SK-N-SH (cell line): Measurements from ENCODE around the gene KCTD4. TPM values are rescaled to one million over a fixed set of nuclear protein-coding genes. Genes with fewer than 3 reads are reported as not detected.
A peak's percentile ranks its signal among the peaks of the same experiment; 100 is the strongest.

ENCODE experiments used
- ELF1 ChIP-seq: IDR thresholded peaks from 2 replicates; pipeline ENCODE4 v1.4.0; 2012
- EZH2phosphoT487 ChIP-seq: fragments of 200-600 bp; sonication (generic); IDR thresholded peaks from 2 replicates; pipeline ENCODE4 v1.6.1; 2017; ENCODE audit warnings: low read depth, mixed run types, mild to moderate bottlenecking, antibody characterized with exemption, moderate library complexity, borderline replicate concordance
- FOSL2 ChIP-seq: IDR thresholded peaks from 2 replicates; pipeline ENCODE4 v1.4.0; 2012; ENCODE audit warnings: low read depth, mild to moderate bottlenecking, moderate library complexity, borderline replicate concordance
- FOXM1 ChIP-seq: IDR thresholded peaks from 2 replicates; pipeline ENCODE4 v1.4.0; 2012; ENCODE audit warnings: low read depth, mild to moderate bottlenecking
- GABPA ChIP-seq: IDR thresholded peaks from 2 replicates; pipeline ENCODE4 v1.4.0; 2012; ENCODE audit warnings: low read depth, mild to moderate bottlenecking
- MAX ChIP-seq: IDR thresholded peaks from 2 replicates; pipeline ENCODE4 v1.4.0; 2012; ENCODE audit warnings: low read depth
- MEF2A ChIP-seq: IDR thresholded peaks from 2 replicates; pipeline ENCODE4 v1.4.0; 2012; ENCODE audit warnings: low read depth, borderline replicate concordance
- NFIC ChIP-seq: IDR thresholded peaks from 2 replicates; pipeline ENCODE4 v1.4.0; 2012; ENCODE audit warnings: borderline replicate concordance
- NRF1 ChIP-seq: IDR thresholded peaks from 2 replicates; pipeline ENCODE4 v1.6.1; 2012; ENCODE audit warnings: low read depth, mild to moderate bottlenecking, low read length
- PBX3 ChIP-seq: IDR thresholded peaks from 2 replicates; pipeline ENCODE4; 2012
- POLR2AphosphoS5 ChIP-seq: IDR thresholded peaks from 2 replicates; pipeline ENCODE4 v1.6.1; 2012; ENCODE audit warnings: low read depth, low read length
- RCOR1 ChIP-seq: fragments of 150-350 bp; IDR thresholded peaks from 2 replicates; pipeline ENCODE4 v1.6.1; 2017; ENCODE audit warnings: antibody characterized with exemption, low read length
- RFX5 ChIP-seq: IDR thresholded peaks from 2 replicates; pipeline ENCODE4 v1.6.1; 2012; ENCODE audit warnings: mild to moderate bottlenecking, improper control_type of control experiment, low read length
- RXRA ChIP-seq: IDR thresholded peaks from 2 replicates; pipeline ENCODE4 v1.4.0; 2012; ENCODE audit warnings: low read depth, mild to moderate bottlenecking, borderline replicate concordance
- SIN3A ChIP-seq: IDR thresholded peaks from 2 replicates; pipeline ENCODE4 v1.6.1; 2012; ENCODE audit warnings: low read depth, mild to moderate bottlenecking, low read length, moderate library complexity, borderline replicate concordance
- TCF12 ChIP-seq: IDR thresholded peaks from 2 replicates; pipeline ENCODE4 v1.4.0; 2012
- TEAD4 ChIP-seq: IDR thresholded peaks from 2 replicates; pipeline ENCODE4 v1.4.0; 2012; ENCODE audit warnings: mild to moderate bottlenecking, borderline replicate concordance; ENCODE audit not compliant: insufficient read depth
- YY1 ChIP-seq: IDR thresholded peaks from 2 replicates; pipeline ENCODE4 v1.4.0; 2012; ENCODE audit warnings: low read depth, mild to moderate bottlenecking
- ZBTB33 ChIP-seq: IDR thresholded peaks from 2 replicates; pipeline ENCODE4 v1.4.0; 2012; ENCODE audit warnings: low read depth, borderline replicate concordance
- polyA plus RNA-seq, 3 experiments: library from polyadenylated mRNA; depleted of rRNA; stranded (reverse); fragments of >200 nt; gene quantifications; 2 replicates each; pipeline ENCODE4 v1.2.3, GENCODE V29; 2012
- TF ChIP-seq, protein P1 (sequence below): fragments of 200-600 bp; sonication (generic); IDR thresholded peaks from 2 replicates; pipeline ENCODE4 v1.6.1; 2017; ENCODE audit warnings: antibody characterized with exemption, mild to moderate bottlenecking, moderate library complexity
- TF ChIP-seq, protein P2 (sequence below): fragments of 150-350 bp; IDR thresholded peaks from 2 replicates; pipeline ENCODE4 v1.6.1; 2017; ENCODE audit warnings: antibody characterized with exemption, low read length, low read depth, borderline replicate concordance
- TF ChIP-seq, protein P3 (sequence below): fragments of 150-350 bp; IDR thresholded peaks from 2 replicates; pipeline ENCODE4 v1.6.1; 2016; ENCODE audit warnings: mild to moderate bottlenecking, low read depth, low read length

The KCTD4 gene
- polyA plus RNA-seq, 1 of the 3 experiments (the other 2 are of a cell fraction) = 0.56 TPM

DNA sequence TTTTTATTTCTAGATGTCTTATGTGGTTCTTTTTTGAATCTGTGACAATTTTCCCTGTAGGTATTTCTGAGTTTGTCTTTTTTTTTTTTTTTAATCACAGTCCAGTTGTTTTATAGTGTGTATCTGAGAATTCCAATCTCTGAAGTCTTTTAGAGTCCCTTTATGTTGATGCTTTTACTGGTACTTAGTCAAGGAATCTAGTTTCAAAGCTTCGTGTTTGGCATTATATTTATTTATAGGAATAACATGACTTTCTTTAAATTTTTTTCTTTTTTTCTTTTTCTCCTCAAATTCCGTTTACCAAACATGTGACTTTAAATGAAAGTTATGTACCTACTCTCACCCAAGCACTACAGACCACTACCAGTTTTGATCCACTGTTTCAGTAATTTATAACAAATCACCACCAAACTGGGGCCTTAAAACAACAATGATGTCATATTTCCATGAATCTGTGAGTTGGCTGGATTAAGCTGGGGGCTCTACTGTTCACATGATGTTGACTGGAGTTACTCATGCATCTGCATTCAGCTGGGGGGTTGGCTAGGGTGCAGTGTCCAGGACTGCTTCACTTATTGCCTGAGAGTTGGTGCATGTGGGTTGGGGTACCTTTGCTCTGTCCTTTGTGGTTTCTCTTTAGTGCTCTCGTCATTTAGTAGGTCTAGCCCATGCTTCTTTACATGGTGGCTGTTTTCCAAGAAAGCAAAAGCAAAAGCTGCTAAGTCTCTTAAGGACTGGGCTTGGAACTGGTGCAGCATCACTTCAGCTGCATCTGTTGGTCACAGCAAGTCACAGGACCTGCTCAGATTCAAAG is 22.3 kb downstream of the KCTD4 start (continued):
- TF ChIP-seq, protein P1, sequence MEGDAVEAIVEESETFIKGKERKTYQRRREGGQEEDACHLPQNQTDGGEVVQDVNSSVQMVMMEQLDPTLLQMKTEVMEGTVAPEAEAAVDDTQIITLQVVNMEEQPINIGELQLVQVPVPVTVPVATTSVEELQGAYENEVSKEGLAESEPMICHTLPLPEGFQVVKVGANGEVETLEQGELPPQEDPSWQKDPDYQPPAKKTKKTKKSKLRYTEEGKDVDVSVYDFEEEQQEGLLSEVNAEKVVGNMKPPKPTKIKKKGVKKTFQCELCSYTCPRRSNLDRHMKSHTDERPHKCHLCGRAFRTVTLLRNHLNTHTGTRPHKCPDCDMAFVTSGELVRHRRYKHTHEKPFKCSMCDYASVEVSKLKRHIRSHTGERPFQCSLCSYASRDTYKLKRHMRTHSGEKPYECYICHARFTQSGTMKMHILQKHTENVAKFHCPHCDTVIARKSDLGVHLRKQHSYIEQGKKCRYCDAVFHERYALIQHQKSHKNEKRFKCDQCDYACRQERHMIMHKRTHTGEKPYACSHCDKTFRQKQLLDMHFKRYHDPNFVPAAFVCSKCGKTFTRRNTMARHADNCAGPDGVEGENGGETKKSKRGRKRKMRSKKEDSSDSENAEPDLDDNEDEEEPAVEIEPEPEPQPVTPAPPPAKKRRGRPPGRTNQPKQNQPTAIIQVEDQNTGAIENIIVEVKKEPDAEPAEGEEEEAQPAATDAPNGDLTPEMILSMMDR = no peak
- TF ChIP-seq YY1 (no peak), SIN3A (no peak), ELF1 (no peak), NFIC (peak; percentile 26; the same call in 1 of the 2 replicates), MEF2A (no peak), FOSL2 (peak; percentile 50; the same call in 1 of the 2 replicates), ZBTB33 (no peak), RCOR1 (no peak), NRF1 (no peak), RXRA (no peak), MAX (no peak), RFX5 (no peak), FOXM1 (no peak), EZH2phosphoT487 (no peak), TEAD4 (no peak), TCF12 (peak; percentile 54), GABPA (no peak), PBX3 (0 out of 2 replicates have a peak, but pooled peaks have one; percentile 31), POLR2AphosphoS5 (no peak)
- TF ChIP-seq, protein P2, sequence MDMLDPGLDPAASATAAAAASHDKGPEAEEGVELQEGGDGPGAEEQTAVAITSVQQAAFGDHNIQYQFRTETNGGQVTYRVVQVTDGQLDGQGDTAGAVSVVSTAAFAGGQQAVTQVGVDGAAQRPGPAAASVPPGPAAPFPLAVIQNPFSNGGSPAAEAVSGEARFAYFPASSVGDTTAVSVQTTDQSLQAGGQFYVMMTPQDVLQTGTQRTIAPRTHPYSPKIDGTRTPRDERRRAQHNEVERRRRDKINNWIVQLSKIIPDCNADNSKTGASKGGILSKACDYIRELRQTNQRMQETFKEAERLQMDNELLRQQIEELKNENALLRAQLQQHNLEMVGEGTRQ = no peak
- TF ChIP-seq, protein P3, sequence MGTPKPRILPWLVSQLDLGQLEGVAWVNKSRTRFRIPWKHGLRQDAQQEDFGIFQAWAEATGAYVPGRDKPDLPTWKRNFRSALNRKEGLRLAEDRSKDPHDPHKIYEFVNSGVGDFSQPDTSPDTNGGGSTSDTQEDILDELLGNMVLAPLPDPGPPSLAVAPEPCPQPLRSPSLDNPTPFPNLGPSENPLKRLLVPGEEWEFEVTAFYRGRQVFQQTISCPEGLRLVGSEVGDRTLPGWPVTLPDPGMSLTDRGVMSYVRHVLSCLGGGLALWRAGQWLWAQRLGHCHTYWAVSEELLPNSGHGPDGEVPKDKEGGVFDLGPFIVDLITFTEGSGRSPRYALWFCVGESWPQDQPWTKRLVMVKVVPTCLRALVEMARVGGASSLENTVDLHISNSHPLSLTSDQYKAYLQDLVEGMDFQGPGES = no peak
